ENCODE results near the gene C1orf21. TPM values are rescaled to one million over a fixed set of nuclear protein-coding genes. Genes with fewer than 3 reads are reported as not detected.

The C1orf21 gene
- total RNA-seq, 4 donors from 2014 or later, result 13.1 to 30.6 (median 22.1) TPM

DNA sequence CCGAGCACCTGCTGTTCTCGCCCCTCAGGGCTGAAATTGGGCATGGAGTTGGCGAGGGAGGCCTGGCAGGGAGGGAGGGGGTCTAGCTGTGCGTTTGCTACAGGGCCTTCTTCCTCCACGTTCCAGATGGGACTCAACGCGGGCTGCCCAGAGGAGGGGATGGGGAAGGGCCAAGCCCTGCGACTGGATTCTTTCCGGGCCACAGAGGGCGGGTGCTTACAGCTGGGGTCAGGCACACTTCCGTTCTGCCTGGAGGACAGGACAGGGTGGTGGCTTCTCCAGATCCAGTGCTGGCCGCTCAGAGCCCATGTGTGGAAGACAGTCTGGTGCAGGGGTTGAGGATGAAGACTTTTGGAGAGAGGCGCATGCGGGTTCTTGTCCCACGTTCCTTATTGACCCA lies 277.8 kb downstream of the C1orf21 start:
- Histone ChIP-seq H3K4me1 (peaks cover 0 to 10% of the 10 kb centered on the region in 2 donors), H3K9me3 (no peaks in the 10 kb centered on the region), H3K27me3 (no peaks in the 10 kb centered on the region), H3K4me3 (replicated peaks in 1 of 3) (no peak overlapping the region), H3K36me3 (no peaks in the 10 kb centered on the region), H3K27ac (no peak overlapping the region)
- intact Hi-C loops (cut with DNase I), result loop anchor here (10.0 kb wide), 2 partner anchors 440 to 590 kb away; no protein-coding TSS in a partner anchor
- TF ChIP-seq, protein P1, sequence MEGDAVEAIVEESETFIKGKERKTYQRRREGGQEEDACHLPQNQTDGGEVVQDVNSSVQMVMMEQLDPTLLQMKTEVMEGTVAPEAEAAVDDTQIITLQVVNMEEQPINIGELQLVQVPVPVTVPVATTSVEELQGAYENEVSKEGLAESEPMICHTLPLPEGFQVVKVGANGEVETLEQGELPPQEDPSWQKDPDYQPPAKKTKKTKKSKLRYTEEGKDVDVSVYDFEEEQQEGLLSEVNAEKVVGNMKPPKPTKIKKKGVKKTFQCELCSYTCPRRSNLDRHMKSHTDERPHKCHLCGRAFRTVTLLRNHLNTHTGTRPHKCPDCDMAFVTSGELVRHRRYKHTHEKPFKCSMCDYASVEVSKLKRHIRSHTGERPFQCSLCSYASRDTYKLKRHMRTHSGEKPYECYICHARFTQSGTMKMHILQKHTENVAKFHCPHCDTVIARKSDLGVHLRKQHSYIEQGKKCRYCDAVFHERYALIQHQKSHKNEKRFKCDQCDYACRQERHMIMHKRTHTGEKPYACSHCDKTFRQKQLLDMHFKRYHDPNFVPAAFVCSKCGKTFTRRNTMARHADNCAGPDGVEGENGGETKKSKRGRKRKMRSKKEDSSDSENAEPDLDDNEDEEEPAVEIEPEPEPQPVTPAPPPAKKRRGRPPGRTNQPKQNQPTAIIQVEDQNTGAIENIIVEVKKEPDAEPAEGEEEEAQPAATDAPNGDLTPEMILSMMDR (IDR thresholded peaks at IDR 0.05), result no peak
- TF ChIP-seq POLR2A (IDR thresholded peaks at IDR 0.05), result no peak
- 74 to 92% methylated on average over 10 to 15 of the region's 15 CpGs for WGBS, 2 donors
- DNase-seq, result no peak

DNA sequence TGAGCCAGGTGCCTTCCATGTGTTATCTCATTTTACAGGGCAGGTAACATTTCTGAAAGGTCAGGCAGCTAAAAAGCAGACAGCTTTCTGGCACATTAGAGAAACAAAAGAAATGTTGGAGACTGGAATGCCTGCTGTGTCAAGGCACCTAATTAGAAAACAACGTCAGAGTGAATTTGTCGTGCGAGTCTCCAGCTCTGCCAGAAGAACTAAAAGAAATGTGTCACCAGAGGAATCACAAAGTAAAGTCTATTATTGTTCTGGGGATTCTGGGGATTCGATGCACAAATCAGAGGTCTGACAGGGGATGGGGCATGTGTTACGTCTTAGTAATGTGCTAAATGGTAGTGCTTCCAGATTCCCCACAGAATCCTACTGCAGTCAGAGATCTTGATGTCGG lies 278.5 kb downstream of the C1orf21 start:
- no peak for DNase-seq
- H3K27me3 ChIP-seq, result no peaks in the 10 kb centered on the region
- H3K9me3 ChIP-seq, result no peaks in the 10 kb centered on the region
- H3K27ac ChIP-seq, result no peak overlapping the region
- 86 to 87% methylated on average over 6 of the region's 6 CpGs for WGBS, 2 donors
- no peak overlapping the region for H3K4me3 ChIP-seq (replicated peaks in 1 of 3)
- no peak for TF ChIP-seq POLR2A (IDR thresholded peaks at IDR 0.05)
- TF ChIP-seq, protein P1 (IDR thresholded peaks at IDR 0.05), result no peak
- no peaks in the 10 kb centered on the region for H3K36me3 ChIP-seq
- intact Hi-C loops (cut with DNase I), result loop anchor here (10.0 kb wide), 2 partner anchors 441 to 591 kb away; no protein-coding TSS in a partner anchor
- peaks cover 0 to 10% of the 10 kb centered on the region in 2 donors for H3K4me1 ChIP-seq

DNA sequence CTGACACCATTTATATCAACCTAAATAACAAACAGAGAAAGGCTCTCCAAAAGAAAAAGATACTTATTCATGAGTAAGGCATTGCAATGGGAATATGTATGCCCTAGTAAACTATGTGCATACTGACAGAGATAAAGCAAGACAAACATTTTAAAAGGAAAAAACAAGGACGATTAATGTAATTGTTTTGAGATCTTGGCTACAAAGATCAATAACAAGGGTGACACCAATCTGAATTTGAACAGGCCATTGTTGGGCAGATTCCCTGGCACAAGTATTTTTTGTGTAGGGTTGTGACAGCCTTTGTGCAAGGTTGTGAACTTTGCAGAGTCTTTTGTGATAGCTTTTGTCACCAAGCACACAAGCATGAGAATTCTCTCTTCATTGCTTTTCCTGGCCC lies 282.6 kb downstream of the C1orf21 start:
- Histone ChIP-seq H3K9me3 (no peaks in the 10 kb centered on the region), H3K27ac (no peak overlapping the region), H3K36me3 (no peaks in the 10 kb centered on the region), H3K4me3 (replicated peaks in 1 of 3) (no peak overlapping the region), H3K27me3 (no peaks in the 10 kb centered on the region), H3K4me1 (peaks cover 0 to 2% of the 10 kb centered on the region in 2 donors)
- intact Hi-C loops (cut with DNase I), result loop anchor here (10.0 kb wide), 2 partner anchors 445 to 595 kb away; no protein-coding TSS in a partner anchor
- WGBS, 2 donors, result 56 to 57% methylated on average over 1 of the region's 1 CpG
- DNase-seq, result no peak
- TF ChIP-seq POLR2A (IDR thresholded peaks at IDR 0.05), result no peak
- TF ChIP-seq, protein P1 (IDR thresholded peaks at IDR 0.05), result no peak

DNA sequence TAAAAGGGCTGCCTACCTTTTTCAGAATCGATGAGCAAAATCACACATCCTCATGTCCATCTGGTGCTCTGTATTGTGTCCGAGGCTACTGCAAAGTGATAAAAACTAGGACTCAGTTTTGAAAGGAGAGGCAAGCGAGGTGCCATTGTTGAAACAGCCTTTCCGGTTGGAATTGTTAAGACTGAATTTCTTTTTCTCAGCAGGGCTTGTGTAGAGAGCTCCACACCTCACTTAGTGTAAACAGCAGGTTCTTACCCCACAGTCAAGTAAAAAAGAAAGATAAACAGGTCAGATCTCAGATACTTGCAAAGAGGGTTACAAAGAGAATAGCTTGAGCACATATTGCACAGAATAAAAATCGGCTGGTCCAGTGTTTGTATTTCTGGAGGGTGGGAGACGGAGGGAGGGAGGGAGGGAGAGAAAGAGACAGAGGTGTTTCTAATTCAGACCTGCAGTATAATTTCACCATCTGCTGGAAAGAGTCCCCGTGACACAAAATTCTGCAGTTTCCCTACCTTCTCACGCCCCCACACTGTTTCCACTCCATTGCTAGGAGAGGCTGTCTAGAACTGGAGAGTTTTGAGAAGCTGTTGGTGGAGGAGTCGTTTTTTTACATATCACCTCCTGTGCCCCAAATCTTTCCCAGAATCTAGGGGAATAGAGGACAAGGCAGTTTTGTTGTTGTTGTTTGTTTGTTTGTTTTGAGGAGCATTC lies 285.3 kb downstream of the C1orf21 start:
- 25 to 45% methylated on average over 9 of the region's 9 CpGs for WGBS, 2 donors
- no peaks in the 10 kb centered on the region for H3K36me3 ChIP-seq
- H3K4me1 ChIP-seq, result no peaks in the 10 kb centered on the region
- no peaks in the 10 kb centered on the region for H3K27me3 ChIP-seq
- intact Hi-C loops (cut with DNase I), result no loop called here
- DNase-seq, result peak; percentile 17 to 42
- H3K4me3 ChIP-seq (replicated peaks in 1 of 3), result no peak overlapping the region
- H3K27ac ChIP-seq, result no peak overlapping the region
- no peaks in the 10 kb centered on the region for H3K9me3 ChIP-seq
- TF ChIP-seq POLR2A (IDR thresholded peaks at IDR 0.05), result no peak
- TF ChIP-seq, protein P1 (IDR thresholded peaks at IDR 0.05), result no peak

DNA sequence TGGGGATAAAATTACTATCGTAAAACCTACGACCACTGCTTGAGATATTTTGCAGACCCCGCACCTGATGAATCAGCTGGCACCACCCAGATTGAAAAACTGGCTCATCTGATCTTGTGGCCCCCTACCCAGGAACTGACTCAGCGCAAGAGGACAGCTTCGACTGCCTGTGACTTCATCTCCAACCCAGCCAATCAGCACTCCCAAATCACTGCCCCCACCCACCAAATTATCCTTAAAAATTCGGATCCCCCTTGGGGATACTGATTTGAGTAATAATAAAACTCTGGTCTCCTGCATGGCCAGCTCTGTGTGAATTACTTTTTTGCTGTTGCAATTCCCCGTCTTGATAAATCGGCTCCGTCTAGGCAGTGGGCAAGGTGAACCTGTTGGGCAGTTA lies 286.5 kb downstream of the C1orf21 start:
- Histone ChIP-seq H3K9me3 (no peaks in the 10 kb centered on the region), H3K27me3 (no peaks in the 10 kb centered on the region), H3K4me1 (no peaks in the 10 kb centered on the region), H3K27ac (no peak overlapping the region), H3K4me3 (replicated peaks in 1 of 3) (no peak overlapping the region), H3K36me3 (no peaks in the 10 kb centered on the region)
- TF ChIP-seq, protein P1 (IDR thresholded peaks at IDR 0.05), result no peak
- TF ChIP-seq POLR2A (IDR thresholded peaks at IDR 0.05), result no peak
- 82 to 84% methylated on average over 9 of the region's 9 CpGs for WGBS, 2 donors
- intact Hi-C loops (cut with DNase I), result no loop called here
- no peak for DNase-seq

All from thyroid gland (tissue), 4 donors.